ENCODE results near the gene ANKLE2. TPM values are rescaled to one million over a fixed set of nuclear protein-coding genes. Genes with fewer than 3 reads are reported as not detected.

ANKLE2 gene
- total and polyA plus RNA-seq, 10 donors: 25.7 to 86.5 (median 76.2) TPM

- Histone ChIP-seq H3K27me3 (replicated peaks in 1 of 7) (no peaks in the 10 kb centered on the region), H3K36me3 (peaks cover 7 to 100% (median 97%) of the 10 kb centered on the region in 6 donors), H3K9me3 (no peaks in the 10 kb centered on the region), H3K4me1 (no peaks in the 10 kb centered on the region), H3K27ac (no peak overlapping the region), H3K4me3 (no peak overlapping the region)
- no peak for DNase-seq
- TF ChIP-seq CTCF (IDR thresholded peaks at IDR 0.05 in 8 of 11, conservative IDR thresholded peaks at IDR 0.05 in 3 of 11) (no peak), POLR2AphosphoS5 (IDR thresholded peaks at IDR 0.05) (peak; percentile 11 to 56 (median 25))
- intact Hi-C loops (cut with DNase I; ENCODE audit: low total_unique reads): no loop called here
- WGBS, 5 donors: 82 to 94% (median 88%) methylated on average over 19 of the region's 19 CpGs
Measured at GRCh38 chr12:132739600-132740312, 21.9 kb downstream of the ANKLE2 start.

GRCh38 chr12:132736913-132737312 lies 24.7 kb downstream of the ANKLE2 start:
- no peak for DNase-seq
- intact Hi-C loops (cut with DNase I; ENCODE audit: low total_unique reads): no loop called here

GRCh38 chr12:132736378-132736777 lies 25.3 kb downstream of the ANKLE2 start:
- H3K4me3 ChIP-seq: no peak overlapping the region
- no peak for DNase-seq
- 89 to 95% (median 93%) methylated on average over 12 of the region's 12 CpGs for WGBS, 5 donors
- peaks cover 0 to 100% (median 89%) of the 10 kb centered on the region in 6 donors for H3K36me3 ChIP-seq
- intact Hi-C loops (cut with DNase I; ENCODE audit: low total_unique reads): no loop called here
- TF ChIP-seq POLR2AphosphoS5 (IDR thresholded peaks at IDR 0.05): peak in 2 of 3 donors; percentile 23 to 41
- TF ChIP-seq POLR2A (IDR thresholded peaks at IDR 0.05): no peak
- no peak for TF ChIP-seq CTCF (IDR thresholded peaks at IDR 0.05 in 8 of 11, conservative IDR thresholded peaks at IDR 0.05 in 3 of 11)
- no peaks in the 10 kb centered on the region for H3K9me3 ChIP-seq
- no peaks in the 10 kb centered on the region for H3K4me1 ChIP-seq
- H3K27ac ChIP-seq: no peak overlapping the region
- no peaks in the 10 kb centered on the region for H3K27me3 ChIP-seq (replicated peaks in 1 of 7)

More at GRCh38 chr12:132736913-132737312, 24.7 kb downstream of the ANKLE2 start:
- Histone ChIP-seq H3K4me1 (no peaks in the 10 kb centered on the region), H3K4me3 (no peak overlapping the region), H3K27me3 (replicated peaks in 1 of 7) (no peaks in the 10 kb centered on the region), H3K9me3 (no peaks in the 10 kb centered on the region), H3K36me3 (peaks cover 0 to 100% (median 89%) of the 10 kb centered on the region in 6 donors), H3K27ac (no peak overlapping the region)
- peak in 1 of 3 donors; percentile 34 for TF ChIP-seq POLR2AphosphoS5 (IDR thresholded peaks at IDR 0.05)
- no peak for TF ChIP-seq CTCF (IDR thresholded peaks at IDR 0.05 in 8 of 11, conservative IDR thresholded peaks at IDR 0.05 in 3 of 11)
- no peak for TF ChIP-seq POLR2A (IDR thresholded peaks at IDR 0.05)
- 91 to 98% (median 95%) methylated on average over 10 to 15 of the region's 15 CpGs for WGBS, 5 donors

GRCh38 chr12:132735496-132735895 lies 26.1 kb downstream of the ANKLE2 start:
- no peak overlapping the region for H3K4me3 ChIP-seq
- H3K27me3 ChIP-seq (replicated peaks in 1 of 7): no peaks in the 10 kb centered on the region
- 95 to 98% (median 96%) methylated on average over 20 of the region's 20 CpGs for WGBS, 5 donors
- peaks cover 0 to under 1% (median 0%) of the 10 kb centered on the region in 6 donors for H3K4me1 ChIP-seq
- H3K9me3 ChIP-seq: no peaks in the 10 kb centered on the region
- TF ChIP-seq CTCF (IDR thresholded peaks at IDR 0.05 in 8 of 11, conservative IDR thresholded peaks at IDR 0.05 in 3 of 11) (no peak), POLR2AphosphoS5 (IDR thresholded peaks at IDR 0.05) (peak in 1 of 3 donors; percentile 53), POLR2A (IDR thresholded peaks at IDR 0.05) (no peak)
- H3K36me3 ChIP-seq: peaks cover 0 to 100% (median 89%) of the 10 kb centered on the region in 6 donors
- intact Hi-C loops (cut with DNase I; ENCODE audit: low total_unique reads): no loop called here
- no peak for DNase-seq
- no peak overlapping the region for H3K27ac ChIP-seq

Measured in spleen (tissue), 11 donors.